Right hindlimb (tissue), 1 donor: ENCODE results near the gene LITAF.

Source experiments
- DNase-seq: peaks from one replicate; pipeline ENCODE4 v3.0.0-alpha.2; 2018

The LITAF gene

GRCh38 chr16:11550791-11551498 lies 35.8 kb downstream of the LITAF start:
- peak; percentile 82 for DNase-seq

- no peak for DNase-seq
Observed at GRCh38 chr16:11547118-11547916, 39.4 kb downstream of the LITAF start.

GRCh38 chr16:11546608-11547061 lies 40.1 kb downstream of the LITAF start:
- no peak for DNase-seq

- DNase-seq, result no peak
Observed at GRCh38 chr16:11543661-11544393, 42.9 kb downstream of the LITAF start.

- DNase-seq, result no peak
Observed at GRCh38 chr16:11542069-11542744, 44.5 kb downstream of the LITAF start.

GRCh38 chr16:11539641-11540050 lies 47.1 kb downstream of the LITAF start:
- no peak for DNase-seq

- no peak for DNase-seq
Observed at GRCh38 chr16:11538880-11539279, 47.8 kb downstream of the LITAF start.

GRCh38 chr16:11536104-11536866 lies 50.4 kb downstream of the LITAF start:
- no peak for DNase-seq

GRCh38 chr16:11535494-11535893 lies 51.2 kb downstream of the LITAF start:
- no peak for DNase-seq

GRCh38 chr16:11534262-11534661 lies 52.5 kb downstream of the LITAF start:
- no peak for DNase-seq

GRCh38 chr16:11533588-11533987 lies 53.1 kb downstream of the LITAF start:
- DNase-seq, result no peak

- no peak for DNase-seq
Observed at GRCh38 chr16:11530171-11530940, 56.4 kb downstream of the LITAF start.

- no peak for DNase-seq
Observed at GRCh38 chr16:11529285-11529684, 57.4 kb downstream of the LITAF start.

GRCh38 chr16:11528053-11528452 lies 58.7 kb downstream of the LITAF start:
- no peak for DNase-seq

- DNase-seq, result no peak
Observed at GRCh38 chr16:11526655-11527350, 59.9 kb downstream of the LITAF start.

- DNase-seq, result no peak
Observed at GRCh38 chr16:11524098-11524760, 62.5 kb downstream of the LITAF start.

GRCh38 chr16:11521055-11521454 lies 65.7 kb downstream of the LITAF start:
- DNase-seq, result no peak

- DNase-seq, result no peak
Observed at GRCh38 chr16:11520442-11520841, 66.3 kb downstream of the LITAF start.

GRCh38 chr16:11517961-11518360 lies 68.8 kb downstream of the LITAF start:
- no peak for DNase-seq
